IMR-90 (cell line): Measurements from ENCODE around the gene UQCRQ. TPM values are rescaled to one million over a fixed set of nuclear protein-coding genes. Genes with fewer than 3 reads are reported as not detected.

Experiments
- ATAC-seq: fragments of 200-7000 bp; cut with Tn5 transposase; 2 replicates; pipeline ENCODE4 v1.9.1; 2020; ENCODE audit warnings: low read depth, mild to moderate bottlenecking, moderate library complexity
- BruUV-seq: library from RNA; stranded (reverse); fragments of 400-500 nt; replicated peaks from 2 replicates; lab custom pipeline; 2021; lab: Mats Ljungman, UMichigan
- CTCF ChIA-PET: fragments of 300-600 bp; formaldehyde crosslinking; extraction: SDS; loops from one replicate; lab custom pipeline; 2021; ENCODE audit warnings: antibody characterized with exemption; lab: Yijun Ruan, JAX
- POLR2A ChIA-PET: fragments of 300-600 bp; sonication (Branson Sonifier 250); formaldehyde crosslinking; loops from one replicate; lab custom pipeline; 2022; ENCODE audit warnings: antibody characterized with exemption; ENCODE audit not compliant: unreplicated experiment; lab: Charles Lee
- DNase-seq: peaks from one replicate; pipeline ENCODE4 v3.0.0; 2013
- H2AFZ ChIP-seq: replicated peaks from 2 replicates; pipeline ENCODE3; 2013; ENCODE audit warnings: low read length, mild to moderate bottlenecking; ENCODE audit not compliant: poor library complexity
- H2AK5ac ChIP-seq: 2 replicates; pipeline ENCODE4 v1.6.1; 2013; ENCODE audit warnings: low read depth, low read length, inconsistent platforms
- H2AK9ac ChIP-seq: replicated peaks from 2 replicates; pipeline ENCODE3; 2013; ENCODE audit warnings: mild to moderate bottlenecking, low read depth, low read length, moderate library complexity; ENCODE audit not compliant: poor library complexity
- H2BK120ac ChIP-seq: 2 replicates; pipeline ENCODE4 v1.6.1; 2013; ENCODE audit warnings: low read depth, low read length, inconsistent platforms
- H2BK15ac ChIP-seq: 3 replicates; pipeline ENCODE4 v1.6.1; 2013; ENCODE audit warnings: low read depth, low read length, inconsistent platforms
- H2BK20ac ChIP-seq: 2 replicates; pipeline ENCODE4 v1.6.1; 2013; ENCODE audit warnings: low read depth, mild to moderate bottlenecking, inconsistent platforms, low read length, moderate library complexity
- H2BK5ac ChIP-seq: 2 replicates; pipeline ENCODE4 v1.6.1; 2013; ENCODE audit warnings: mild to moderate bottlenecking, low read depth, low read length, inconsistent platforms; ENCODE audit not compliant: poor library complexity, severe bottlenecking
- H3K14ac ChIP-seq: replicated peaks from 2 replicates; pipeline ENCODE4 v1.6.1; 2013; ENCODE audit warnings: low read depth, low read length, inconsistent platforms
- H3K18ac ChIP-seq: 2 replicates; pipeline ENCODE4 v1.6.1; 2013; ENCODE audit warnings: low read depth, low read length, control low read depth
- H3K23ac ChIP-seq: 2 replicates; pipeline ENCODE4 v1.6.1; 2013; ENCODE audit warnings: low read depth, low read length, inconsistent platforms
- H3K27ac ChIP-seq: 2 replicates; pipeline ENCODE4 v1.5.1; 2013; ENCODE audit warnings: mild to moderate bottlenecking, control low read depth, low read length; ENCODE audit not compliant: insufficient read depth
- H3K27me3 ChIP-seq: 2 replicates; pipeline ENCODE4 v1.6.1; 2013; ENCODE audit warnings: low read length; ENCODE audit not compliant: control insufficient read depth, insufficient read depth
- H3K36me3 ChIP-seq: 2 replicates; pipeline ENCODE4 v1.6.1; 2013; ENCODE audit warnings: low read length, mixed read lengths; ENCODE audit not compliant: control insufficient read depth, insufficient read depth
- H3K4ac ChIP-seq: 2 replicates; pipeline ENCODE4 v1.6.1; 2013; ENCODE audit warnings: low read depth, low read length, inconsistent platforms
- H3K4me1 ChIP-seq: 2 replicates; pipeline ENCODE4 v1.6.1; 2013; ENCODE audit warnings: low read length, mixed read lengths; ENCODE audit not compliant: control insufficient read depth, insufficient read depth
- H3K4me2 ChIP-seq: 2 replicates; pipeline ENCODE4 v1.6.1; 2013; ENCODE audit warnings: low read depth, mild to moderate bottlenecking, control low read depth, low read length, moderate library complexity
- H3K4me3 ChIP-seq: 2 replicates; pipeline ENCODE4 v1.5.1; 2013; ENCODE audit warnings: low read depth, mild to moderate bottlenecking, control low read depth, low read length, moderate library complexity; ENCODE audit not compliant: insufficient read depth
- H3K56ac ChIP-seq: 2 replicates; pipeline ENCODE4 v1.6.1; 2013; ENCODE audit warnings: low read length, inconsistent platforms; ENCODE audit not compliant: insufficient read depth; ENCODE audit errors: extremely low read depth
- H3K79me1 ChIP-seq, 2 experiments: 2 replicates each; pipeline ENCODE4 v1.6.1; 2013; ENCODE audit warnings: low read length in 2 of 2, inconsistent platforms in 1 of 2, low read depth in 1 of 2
- H3K9ac ChIP-seq: 2 replicates; pipeline ENCODE4 v1.6.1; 2013; ENCODE audit warnings: low read depth, low read length, control low read depth
- H3K9me1 ChIP-seq: 2 replicates; pipeline ENCODE4 v1.6.1; 2013; ENCODE audit warnings: low read length, inconsistent platforms; ENCODE audit not compliant: insufficient read depth
- H3K9me3 ChIP-seq: 2 replicates; pipeline ENCODE4 v1.6.1; 2013; ENCODE audit warnings: low read length; ENCODE audit not compliant: control insufficient read depth, insufficient read depth
- H4K20me1 ChIP-seq: 2 replicates; pipeline ENCODE4 v1.6.1; 2013; ENCODE audit warnings: low read length, inconsistent platforms; ENCODE audit not compliant: insufficient read depth
- H4K5ac ChIP-seq: 2 replicates; pipeline ENCODE4 v1.6.1; 2013; ENCODE audit warnings: mild to moderate bottlenecking, low read depth, low read length, control low read depth
- H4K8ac ChIP-seq, 2 experiments: 2 replicates each; pipeline ENCODE4 v1.6.1; 2013; ENCODE audit warnings: low read depth in 2 of 2, low read length in 2 of 2, control low read depth in 1 of 2, inconsistent platforms in 1 of 2
- H4K91ac ChIP-seq: 2 replicates; pipeline ENCODE4 v1.6.1; 2013; ENCODE audit warnings: low read depth, low read length, inconsistent platforms; ENCODE audit not compliant: insufficient read depth
- BHLHE40 ChIP-seq: fragments of 150-350 bp; IDR thresholded peaks from 2 replicates; pipeline ENCODE4 v1.6.1; 2016; ENCODE audit warnings: mild to moderate bottlenecking, low read depth, low read length
- CEBPB ChIP-seq: IDR thresholded peaks from 2 replicates; pipeline ENCODE4 v1.6.1; 2012; ENCODE audit warnings: low read depth, low read length, improper control_type of control experiment
- CHD1 ChIP-seq: IDR thresholded peaks from 2 replicates; pipeline ENCODE4 v1.6.1; 2012; ENCODE audit warnings: low read depth, low read length, improper control_type of control experiment
- CTCF ChIP-seq: conservative IDR thresholded peaks from 2 replicates; pipeline ENCODE4 v1.5.1; 2012; ENCODE audit warnings: mild to moderate bottlenecking, low read depth, low read length, improper control_type of control experiment
- MAFK ChIP-seq: IDR thresholded peaks from 2 replicates; pipeline ENCODE4 v1.6.1; 2012; ENCODE audit warnings: low read depth, low read length, improper control_type of control experiment
- MAZ ChIP-seq: IDR thresholded peaks from 2 replicates; pipeline ENCODE4 v1.6.1; 2012; ENCODE audit warnings: low read depth, mild to moderate bottlenecking, low read length, improper control_type of control experiment, moderate library complexity, borderline replicate concordance
- MXI1 ChIP-seq: IDR thresholded peaks from 2 replicates; pipeline ENCODE4 v1.6.1; 2012; ENCODE audit warnings: low read depth, mild to moderate bottlenecking, low read length, moderate library complexity, borderline replicate concordance
- NFE2L2 ChIP-seq: fragments of 150-350 bp; IDR thresholded peaks from 2 replicates; pipeline ENCODE4 v1.6.1; 2016; ENCODE audit warnings: low read depth, mild to moderate bottlenecking, low read length
- POLR2A ChIP-seq: IDR thresholded peaks from 2 replicates; pipeline ENCODE4 v1.6.1; 2012; ENCODE audit warnings: mild to moderate bottlenecking, low read depth, low read length
- RAD21 ChIP-seq: IDR thresholded peaks from 2 replicates; pipeline ENCODE4 v1.6.1; 2012; ENCODE audit warnings: low read length, improper control_type of control experiment
- RCOR1 ChIP-seq: IDR thresholded peaks from 2 replicates; pipeline ENCODE4 v1.6.1; 2012; ENCODE audit warnings: mild to moderate bottlenecking, low read length, improper control_type of control experiment; ENCODE audit not compliant: insufficient replicate concordance
- RFX5 ChIP-seq: IDR thresholded peaks from 2 replicates; pipeline ENCODE4 v1.8.0; 2012; ENCODE audit warnings: low read depth, mild to moderate bottlenecking, low read length, moderate library complexity
- SMC3 ChIP-seq: fragments of 150-350 bp; IDR thresholded peaks from 2 replicates; pipeline ENCODE4 v1.6.1; 2016; ENCODE audit warnings: low read depth, mild to moderate bottlenecking, antibody characterized with exemption, low read length, moderate library complexity
- USF2 ChIP-seq: fragments of 150-350 bp; IDR thresholded peaks from 2 replicates; pipeline ENCODE4 v1.6.1; 2017; ENCODE audit warnings: mild to moderate bottlenecking, antibody characterized with exemption, low read length, low read depth
- WGBS, 2 experiments: methylation state at CpG; one replicate each; pipeline versions ENCODE4 v1.1.5 to v1.1.7; 2013; ENCODE audit warnings: missing lambda C conversion rate in 2 of 2; ENCODE audit not compliant: insufficient read length in 1 of 2; ENCODE audit errors: extremely low coverage in 2 of 2; 5-methylcytosine and 5-hydroxymethylcytosine counted together
- dilution Hi-C: fragments of 300-500 bp; cut with HindIII; formaldehyde crosslinking; loops from one replicate; pipeline ENCODE4 v1.14.3; 2018; ENCODE audit warnings: low sequenced_read_pairs; ENCODE audit not compliant: unreplicated experiment
- in situ Hi-C: fragments of 300-500 bp; cut with MboI; formaldehyde crosslinking; loops from 3 replicates; pipeline ENCODE4 v1.14.3; 2019; ENCODE audit warnings: low sequenced_read_pairs, inconsistent platforms, mixed read lengths
- intact Hi-C: fragments of 100-400 bp; cut with micrococcal nuclease; formaldehyde crosslinking; loops from 2 replicates; pipeline ENCODE4 v1.10.0; 2022
- polyA plus RNA-seq, 3 experiments: library from polyadenylated mRNA; depleted of rRNA; stranded (reverse); fragments of >200 nt; gene quantifications; 2 replicates each; pipeline ENCODE4 v1.2.3, GENCODE V29; 2012; ENCODE audit warnings: low replicate concordance in 1 of 3
- total RNA-seq: library from RNA; depleted of rRNA; stranded (reverse); fragments of >200 nt; gene quantifications from 2 replicates; pipeline ENCODE4 v1.2.3, GENCODE V29; 2012

UQCRQ gene
- total and polyA plus RNA-seq, 2 of the 4 experiments (the other 2 are of a cell fraction) = 73.7 to 292 TPM

DNA sequence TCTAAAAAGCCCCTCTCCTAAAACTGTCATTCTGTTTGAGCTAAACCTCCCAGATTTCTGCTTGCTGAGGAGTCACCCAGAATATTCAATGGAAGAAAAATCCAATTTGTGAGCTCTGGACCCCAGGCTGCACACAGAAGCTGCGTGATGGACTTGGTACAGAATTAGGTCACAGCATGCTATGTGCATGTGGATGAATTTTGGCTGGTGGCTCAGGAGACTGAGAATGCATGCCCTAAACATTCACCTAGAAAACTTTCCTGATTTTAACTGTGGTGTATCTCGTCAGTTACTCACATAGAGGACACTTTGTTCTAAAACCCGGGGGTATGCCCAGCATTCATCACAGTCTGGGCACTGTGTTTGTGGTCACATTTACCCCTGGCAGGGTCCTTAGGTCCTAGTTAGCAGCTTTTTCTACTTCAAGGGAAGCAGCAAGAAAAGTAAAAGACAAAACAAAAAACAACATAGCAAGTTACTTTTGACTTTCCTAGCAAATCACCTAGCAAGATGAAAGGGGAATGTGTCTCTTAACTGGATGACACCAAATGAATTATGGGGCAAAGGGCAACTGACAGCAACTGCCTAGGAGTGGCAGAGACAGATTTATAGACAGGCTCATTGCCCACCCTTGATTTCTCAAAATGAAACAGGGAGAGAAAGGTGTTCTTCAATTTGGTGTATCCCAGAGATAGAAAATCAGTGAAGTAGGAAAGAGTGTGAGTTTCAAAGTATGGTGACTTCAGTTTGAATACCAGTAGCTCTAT, 27.7 kb upstream of the UQCRQ start:
- ATAC-seq (no peak), DNase-seq (no peak)
- Histone ChIP-seq H3K36me3 (no peaks in the 10 kb centered on the region), H3K4me2 (no peak overlapping the region), H3K9ac (no peak overlapping the region), H2BK20ac (0 out of 2 replicates have a peak overlapping the region, but pooled peaks have one; percentile 38), H2BK5ac (peak overlapping the region; percentile 93), H3K23ac (0 out of 2 replicates have a peak overlapping the region, but pooled peaks have one; percentile 8), H4K8ac (peak overlapping the region; percentile 46 to 89; a peak in 2 of 4 replicates), H3K9me1 (peaks cover 7% of the 10 kb centered on the region), H2BK15ac (peak overlapping the region; percentile 31; the same call in 1 of the 3 replicates), H2BK120ac (peak overlapping the region; percentile 92; the same call in 1 of the 2 replicates), H2AK9ac (no peak overlapping the region), H3K56ac (no peak overlapping the region), H4K91ac (peak overlapping the region; percentile 62; the same call in 1 of the 2 replicates), H3K9me3 (no peaks in the 10 kb centered on the region), H3K4me1 (peaks cover 19% of the 10 kb centered on the region), H3K79me1 (no peaks in the 10 kb centered on the region), H2AFZ (no peak overlapping the region), H3K4ac (peak overlapping the region; percentile 90; the same call in 1 of the 2 replicates), H3K18ac (peak overlapping the region; percentile 88), H4K20me1 (no peaks in the 10 kb centered on the region), H3K27ac (no peak overlapping the region), H4K5ac (peak overlapping the region; percentile 80), H3K4me3 (no peak overlapping the region), H3K14ac (peak overlapping the region; percentile 54), H3K27me3 (no peaks in the 10 kb centered on the region), H2AK5ac (peak overlapping the region; percentile 10; the same call in 1 of the 2 replicates)
- BruUV-seq = no TSS peak
- dilution Hi-C loops (no loop called here), intact Hi-C loops (no loop called here), in situ Hi-C loops (no loop called here)
- WGBS, 2 experiments = 100% methylated on average over 1 of the region's 3 CpGs; no CpG with 5 or more reads in 1 of the 2 experiments
- CTCF ChIA-PET = interaction anchor here (0.8 kb wide), 1 partner anchor 156 kb away, joined by 4 read pairs; no protein-coding TSS in a partner anchor
- POLR2A ChIA-PET = no interaction called here
- TF ChIP-seq USF2 (no peak), RCOR1 (no peak), MAFK (no peak), MAZ (no peak), BHLHE40 (no peak), SMC3 (no peak), RAD21 (no peak), MXI1 (no peak), CTCF (no peak), CHD1 (no peak), CEBPB (no peak), POLR2A (no peak), RFX5 (no peak), NFE2L2 (no peak)
